Peyer's patch (tissue), 4 donors: ENCODE measurements around the gene NEK7. TPM values are rescaled to one million over a fixed set of nuclear protein-coding genes. Genes with fewer than 3 reads are reported as not detected.

ENCODE experiments used
- DNase-seq, 3 donors: peaks; one replicate each; pipeline ENCODE4 v3.0.0-alpha.2; 2017 to 2019
- H3K27ac ChIP-seq, 4 donors: fragments of 200-600 bp; sonication (generic); one replicate each; pipeline ENCODE4 v1.5.1; 2016 to 2019
- H3K27me3 ChIP-seq, 2 donors: fragments of 200-600 bp; sonication (generic); one replicate each; pipeline ENCODE4 v1.5.1; 2019
- H3K36me3 ChIP-seq, 3 donors: fragments of 200-600 bp; sonication (generic); one replicate each; pipeline ENCODE4 v1.5.1; 2016 to 2019
- H3K4me1 ChIP-seq, 4 donors: fragments of 200-600 bp; sonication (generic); one replicate each; pipeline ENCODE4 v1.5.1; 2016 to 2019
- H3K4me3 ChIP-seq, 4 donors: fragments of 200-600 bp; sonication (generic); 1 replicate in 3 of 4; 2 replicates in 1 of 4; pipeline ENCODE4 v1.5.1; 2016 to 2019; ENCODE audit warnings: mild to moderate bottlenecking in 1 of 4
- H3K9me3 ChIP-seq, 4 donors: fragments of 200-600 bp; sonication (generic); one replicate each; pipeline ENCODE4 v1.5.1; 2016 to 2019; ENCODE audit warnings: mild to moderate bottlenecking in 1 of 4
- CTCF ChIP-seq, 6 experiments: fragments of 450-650 bp in 4 of 6; fragments of 200-600 bp in 2 of 6; sonication (generic) in 1 of 6; IDR thresholded peaks; one replicate each; pipeline ENCODE4 v1.5.1; 2017 to 2019; ENCODE audit warnings: antibody characterized with exemption in 6 of 6, mild to moderate bottlenecking in 3 of 6, moderate library complexity in 1 of 6
- POLR2A ChIP-seq, 2 donors: fragments of 450-650 bp; IDR thresholded peaks; one replicate each; pipeline ENCODE4 v1.5.1; 2017; ENCODE audit warnings: antibody characterized with exemption in 2 of 2, mild to moderate bottlenecking in 2 of 2, moderate library complexity in 2 of 2
- total RNA-seq, 4 donors: library from RNA; depleted of rRNA; stranded (reverse); fragments of >200 nt; gene quantifications; one replicate each; pipeline ENCODE4 v1.1.0, GENCODE V29; 2016

NEK7 gene
- total RNA-seq, 4 donors from 2014 or later: 62.3 to 75.1 (median 66.5) TPM

DNA sequence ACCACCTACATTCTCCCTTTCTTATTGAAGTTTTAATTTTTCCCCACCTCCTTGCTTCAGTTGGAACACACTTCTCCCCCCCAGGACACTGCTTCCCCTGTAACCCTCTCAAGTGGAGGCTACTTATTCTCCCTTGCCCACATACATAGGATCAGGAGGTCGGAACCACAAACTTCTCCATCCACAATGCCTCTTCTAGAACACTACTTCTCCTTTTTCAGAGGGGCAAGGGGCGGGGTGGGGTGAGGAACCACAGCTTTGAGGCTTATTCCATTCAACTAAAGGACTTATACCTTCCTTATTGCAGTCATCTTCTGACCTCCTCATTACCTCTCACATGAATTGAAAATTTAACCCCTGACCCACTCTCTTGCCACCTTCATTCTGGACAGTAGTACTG is 81.3 kb downstream of the NEK7 start:
- H3K4me3 ChIP-seq: no peak overlapping the region
- H3K36me3 ChIP-seq: no peaks in the 10 kb centered on the region
- DNase-seq: peak in 2 of 3 donors; percentile 52 to 53
- TF ChIP-seq POLR2A (IDR thresholded peaks at IDR 0.05): no peak
- TF ChIP-seq CTCF (IDR thresholded peaks at IDR 0.05): no peak
- H3K9me3 ChIP-seq: no peaks in the 10 kb centered on the region
- peaks cover 0 to 9% (median 0%) of the 10 kb centered on the region in 4 donors for H3K4me1 ChIP-seq
- H3K27ac ChIP-seq: no peak overlapping the region
- H3K27me3 ChIP-seq: no peaks in the 10 kb centered on the region

DNA sequence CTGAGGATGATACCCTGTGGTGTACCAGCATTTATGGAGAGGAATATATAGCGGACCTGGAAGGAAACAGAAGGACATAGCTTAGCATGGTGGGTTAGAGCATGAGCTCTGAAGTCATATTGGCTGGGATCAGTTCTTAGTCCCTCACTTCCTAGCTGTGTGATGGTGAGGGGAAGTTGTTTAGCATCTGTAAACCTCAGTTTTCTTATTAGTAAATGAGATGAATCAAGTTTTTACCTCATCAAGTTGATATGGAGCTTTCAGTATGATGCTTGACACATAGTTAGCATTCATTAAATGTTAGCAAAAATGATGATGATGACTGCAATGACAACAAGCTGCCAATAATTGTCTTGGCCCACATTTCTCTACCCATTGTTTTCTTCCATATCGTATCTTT is 84.8 kb downstream of the NEK7 start:
- Histone ChIP-seq H3K4me1 (no peaks in the 10 kb centered on the region), H3K27me3 (no peaks in the 10 kb centered on the region), H3K27ac (no peak overlapping the region), H3K4me3 (no peak overlapping the region), H3K9me3 (no peaks in the 10 kb centered on the region), H3K36me3 (no peaks in the 10 kb centered on the region)
- no peak for TF ChIP-seq CTCF (IDR thresholded peaks at IDR 0.05)
- DNase-seq: no peak

DNA sequence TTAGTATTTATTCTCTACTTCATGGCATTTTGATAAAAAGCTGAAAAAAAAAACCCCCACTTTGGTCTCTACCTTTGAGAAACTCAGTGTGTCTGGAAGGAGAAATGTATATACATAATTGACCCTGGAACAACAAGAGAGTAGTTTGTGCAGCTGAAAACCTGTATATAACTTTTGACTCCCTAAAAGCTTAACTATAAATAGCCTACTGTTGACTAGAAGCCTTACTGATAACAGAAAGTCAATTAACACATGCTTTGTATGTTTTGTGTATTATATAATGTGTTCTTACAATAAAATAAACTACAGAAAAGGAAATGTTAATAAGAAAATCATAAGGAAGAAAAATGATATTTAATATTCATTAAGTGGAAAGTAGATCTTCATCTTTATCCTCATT is 88.0 kb downstream of the NEK7 start:
- Histone ChIP-seq H3K4me1 (no peaks in the 10 kb centered on the region), H3K4me3 (no peak overlapping the region), H3K27ac (no peak overlapping the region), H3K27me3 (no peaks in the 10 kb centered on the region), H3K36me3 (no peaks in the 10 kb centered on the region), H3K9me3 (no peaks in the 10 kb centered on the region)
- TF ChIP-seq CTCF (IDR thresholded peaks at IDR 0.05): no peak
- TF ChIP-seq POLR2A (IDR thresholded peaks at IDR 0.05): no peak
- no peak for DNase-seq

DNA sequence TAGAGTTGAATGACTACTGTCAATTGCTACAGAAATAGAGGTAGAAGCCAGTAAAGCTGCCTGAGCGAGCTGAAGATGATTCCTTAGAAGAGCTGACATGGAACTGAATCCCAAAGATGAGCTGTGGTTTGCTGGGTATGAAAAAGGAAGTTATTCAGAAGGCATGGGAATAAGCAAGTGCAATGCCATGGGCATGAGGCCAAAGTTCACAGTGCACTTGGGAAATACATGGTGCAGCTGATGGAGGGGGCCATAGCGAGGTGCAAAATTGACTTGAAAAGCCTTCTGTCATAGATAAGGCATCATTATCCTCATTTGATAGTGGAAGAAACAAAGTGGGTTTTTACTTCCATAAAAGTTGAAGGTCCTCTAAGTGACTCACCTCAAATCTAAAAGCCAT is 88.6 kb downstream of the NEK7 start:
- DNase-seq: no peak
- no peaks in the 10 kb centered on the region for H3K4me1 ChIP-seq
- no peaks in the 10 kb centered on the region for H3K27me3 ChIP-seq
- no peak for TF ChIP-seq CTCF (IDR thresholded peaks at IDR 0.05)
- no peak for TF ChIP-seq POLR2A (IDR thresholded peaks at IDR 0.05)
- no peaks in the 10 kb centered on the region for H3K9me3 ChIP-seq
- no peak overlapping the region for H3K4me3 ChIP-seq
- H3K27ac ChIP-seq: no peak overlapping the region
- H3K36me3 ChIP-seq: no peaks in the 10 kb centered on the region

DNA sequence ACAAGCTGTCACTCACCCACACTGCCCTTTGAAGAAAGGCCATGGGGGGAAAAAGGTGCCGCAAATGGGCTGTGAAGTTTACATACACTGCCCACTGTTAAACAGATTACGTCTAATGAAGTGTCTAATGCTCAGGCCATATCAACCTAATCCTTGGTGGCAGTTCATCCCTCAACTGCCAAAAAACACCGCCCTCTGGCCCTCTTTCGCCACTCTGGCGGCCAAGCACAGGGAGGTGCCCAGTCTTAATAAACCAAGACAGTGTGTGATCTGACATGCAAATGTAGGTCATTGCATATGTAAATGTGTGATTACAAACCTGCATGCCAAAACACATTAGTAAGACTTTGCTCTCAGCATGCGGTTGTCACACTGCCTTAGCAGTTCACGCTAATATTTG is 89.5 kb downstream of the NEK7 start:
- no peak for TF ChIP-seq POLR2A (IDR thresholded peaks at IDR 0.05)
- TF ChIP-seq CTCF (IDR thresholded peaks at IDR 0.05): no peak
- DNase-seq: no peak
- Histone ChIP-seq H3K9me3 (no peaks in the 10 kb centered on the region), H3K27me3 (no peaks in the 10 kb centered on the region), H3K4me3 (no peak overlapping the region), H3K4me1 (no peaks in the 10 kb centered on the region), H3K27ac (no peak overlapping the region), H3K36me3 (no peaks in the 10 kb centered on the region)

DNA sequence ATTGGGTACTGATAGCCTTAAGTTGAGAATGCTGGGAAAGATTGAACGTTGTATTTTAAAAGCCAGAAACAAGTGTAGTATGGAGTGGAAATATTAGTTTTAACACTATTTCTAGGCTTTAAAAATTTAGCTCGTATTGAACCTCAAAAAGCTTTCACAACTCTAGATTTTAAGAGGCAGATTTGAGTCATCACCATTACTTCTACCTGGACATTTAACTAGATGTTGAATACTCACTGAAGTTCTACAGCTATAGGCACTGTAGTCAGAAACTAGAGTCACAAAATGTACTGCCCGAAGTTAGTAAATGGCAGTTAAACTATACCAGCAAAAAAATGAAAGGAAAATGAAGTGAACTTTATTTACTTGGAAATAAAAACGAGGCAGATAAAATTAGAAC is 96.5 kb downstream of the NEK7 start:
- H3K9me3 ChIP-seq: no peaks in the 10 kb centered on the region
- H3K4me3 ChIP-seq: no peak overlapping the region
- no peaks in the 10 kb centered on the region for H3K27me3 ChIP-seq
- no peak overlapping the region for H3K27ac ChIP-seq
- DNase-seq: no peak
- H3K36me3 ChIP-seq: no peaks in the 10 kb centered on the region
- TF ChIP-seq CTCF (IDR thresholded peaks at IDR 0.05) (no peak), POLR2A (IDR thresholded peaks at IDR 0.05) (no peak)
- H3K4me1 ChIP-seq: no peaks in the 10 kb centered on the region
